GM18907 (cell line): ENCODE results near the gene TBPL1.

Source experiments
- ATAC-seq: cut with Tn5 transposase; IDR thresholded peaks from one replicate; pipeline ENCODE4 v1.9.1; 2021; ENCODE audit warnings: mild to moderate bottlenecking, moderate library complexity; ENCODE audit not compliant: unreplicated experiment

The TBPL1 gene

DNA sequence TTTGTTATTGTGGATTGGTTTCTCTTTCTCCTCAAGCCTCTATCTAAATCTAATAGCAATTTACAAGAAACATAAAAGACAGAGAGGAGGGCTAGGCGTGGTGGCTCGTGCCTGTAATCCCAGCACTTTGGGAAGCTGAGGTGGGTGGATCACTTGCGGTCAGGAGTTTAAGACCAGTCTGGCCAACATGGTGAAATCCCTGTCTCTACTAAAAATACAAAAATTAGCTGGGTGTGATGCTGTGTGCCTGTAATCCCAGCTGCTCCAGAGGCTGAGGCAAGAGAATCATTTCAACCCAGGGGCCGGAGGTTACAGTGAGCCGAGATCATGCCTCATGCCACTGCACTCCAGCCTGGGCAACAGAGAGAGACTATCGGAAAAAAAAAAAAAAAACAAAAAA is 52.8 kb downstream of the TBPL1 start:
- ATAC-seq = no peak

DNA sequence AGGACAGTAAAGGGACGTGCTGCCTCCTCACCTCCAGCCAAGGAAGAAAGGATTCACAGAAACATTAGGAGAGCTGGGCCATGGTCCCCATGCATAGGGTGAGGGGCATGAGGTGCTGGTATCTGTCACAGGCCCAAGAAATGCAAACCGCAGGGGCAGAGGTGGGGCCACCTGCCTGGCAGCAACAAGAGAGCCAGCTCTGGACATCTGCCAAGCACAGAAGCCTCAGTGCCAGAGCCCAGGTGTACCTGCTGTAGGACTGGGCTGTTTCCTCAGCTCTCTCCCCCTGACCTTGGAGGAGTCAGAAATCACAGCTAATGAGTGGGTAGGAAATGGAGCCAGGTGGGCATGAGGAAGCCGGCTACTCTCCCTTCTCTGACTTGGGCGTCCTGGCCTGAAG is 54.1 kb downstream of the TBPL1 start:
- no peak for ATAC-seq

DNA sequence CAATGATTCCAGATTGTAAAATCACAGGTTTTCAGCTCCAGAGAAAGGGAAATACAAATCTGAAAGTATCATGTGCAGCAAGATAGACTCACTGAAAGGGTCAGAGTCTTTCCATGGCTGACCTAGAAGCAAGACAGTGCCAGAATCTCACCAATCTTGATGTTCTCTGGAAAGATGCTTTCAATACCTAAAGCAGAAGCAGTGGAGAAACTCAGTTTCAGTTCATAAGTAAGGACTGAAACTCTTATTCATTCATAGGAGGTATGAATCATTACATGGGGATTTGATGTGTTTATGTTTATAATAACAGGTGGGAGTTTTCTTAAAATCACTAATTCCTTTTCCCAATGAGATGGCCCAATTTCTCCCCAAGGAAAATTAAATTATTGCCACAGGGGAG is 56.9 kb downstream of the TBPL1 start:
- no peak for ATAC-seq

DNA sequence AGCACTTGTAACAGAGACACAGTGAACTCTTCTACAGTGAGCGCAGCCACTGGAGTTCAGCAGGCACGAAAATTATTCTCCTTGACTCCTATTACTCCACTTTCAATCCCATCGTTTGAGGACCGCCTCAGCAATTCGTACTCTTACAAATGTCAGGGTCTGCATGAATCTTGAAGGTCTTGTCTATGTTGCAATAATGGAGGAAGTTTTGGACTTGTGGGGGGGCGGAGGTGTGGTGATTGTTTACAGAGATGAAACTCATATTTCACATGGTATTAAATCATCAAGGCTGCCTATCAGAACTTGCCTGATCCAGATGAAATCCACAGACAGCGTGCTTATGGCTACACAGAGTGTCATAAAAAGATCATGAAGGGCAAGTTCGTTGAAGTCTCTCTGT is 57.4 kb downstream of the TBPL1 start:
- ATAC-seq = no peak

DNA sequence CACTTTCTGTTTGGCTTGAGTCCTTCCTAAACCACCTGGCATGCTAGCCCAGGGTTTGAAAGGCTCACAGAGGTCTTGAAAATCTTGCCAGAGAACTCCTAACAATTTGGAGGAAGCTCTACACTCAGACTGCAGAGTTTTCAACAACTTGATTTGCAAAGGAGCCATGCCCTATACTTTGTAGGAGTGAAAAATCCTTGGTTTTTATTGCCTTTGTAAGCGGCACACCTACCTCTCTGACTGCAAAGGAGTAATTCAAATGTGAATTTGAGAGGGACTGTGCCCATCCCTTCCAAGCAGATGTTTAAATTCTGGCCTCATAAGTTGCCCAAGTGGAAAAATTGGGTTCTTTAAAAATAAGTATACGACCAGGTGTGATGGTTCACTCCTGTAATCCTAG is 58.0 kb downstream of the TBPL1 start:
- ATAC-seq = no peak

DNA sequence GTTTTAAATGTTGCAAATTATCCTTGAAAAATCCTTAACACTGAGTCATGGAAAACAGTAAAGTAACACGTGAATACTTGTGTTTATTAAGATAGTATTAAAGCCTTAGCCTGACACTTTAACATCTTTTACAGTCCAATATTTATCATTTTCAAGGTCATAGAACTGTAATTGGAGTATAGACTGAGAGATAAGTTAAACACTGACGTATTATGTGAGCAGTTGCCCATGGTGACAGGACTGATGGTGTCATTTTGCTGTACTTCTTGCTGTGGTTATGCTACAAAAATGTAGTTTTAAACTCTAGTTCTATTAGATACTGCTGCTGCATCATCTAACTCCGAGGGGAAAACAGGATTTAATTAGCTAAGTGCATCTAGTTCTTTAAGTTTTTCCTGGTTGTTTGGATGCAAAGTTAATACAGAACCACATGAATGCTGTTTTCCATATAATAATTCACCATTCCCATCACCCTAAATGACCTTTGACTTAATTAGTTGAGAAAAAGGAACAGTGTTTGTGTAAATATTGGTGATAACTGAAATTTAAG is 61.6 kb downstream of the TBPL1 start:
- ATAC-seq = no peak

DNA sequence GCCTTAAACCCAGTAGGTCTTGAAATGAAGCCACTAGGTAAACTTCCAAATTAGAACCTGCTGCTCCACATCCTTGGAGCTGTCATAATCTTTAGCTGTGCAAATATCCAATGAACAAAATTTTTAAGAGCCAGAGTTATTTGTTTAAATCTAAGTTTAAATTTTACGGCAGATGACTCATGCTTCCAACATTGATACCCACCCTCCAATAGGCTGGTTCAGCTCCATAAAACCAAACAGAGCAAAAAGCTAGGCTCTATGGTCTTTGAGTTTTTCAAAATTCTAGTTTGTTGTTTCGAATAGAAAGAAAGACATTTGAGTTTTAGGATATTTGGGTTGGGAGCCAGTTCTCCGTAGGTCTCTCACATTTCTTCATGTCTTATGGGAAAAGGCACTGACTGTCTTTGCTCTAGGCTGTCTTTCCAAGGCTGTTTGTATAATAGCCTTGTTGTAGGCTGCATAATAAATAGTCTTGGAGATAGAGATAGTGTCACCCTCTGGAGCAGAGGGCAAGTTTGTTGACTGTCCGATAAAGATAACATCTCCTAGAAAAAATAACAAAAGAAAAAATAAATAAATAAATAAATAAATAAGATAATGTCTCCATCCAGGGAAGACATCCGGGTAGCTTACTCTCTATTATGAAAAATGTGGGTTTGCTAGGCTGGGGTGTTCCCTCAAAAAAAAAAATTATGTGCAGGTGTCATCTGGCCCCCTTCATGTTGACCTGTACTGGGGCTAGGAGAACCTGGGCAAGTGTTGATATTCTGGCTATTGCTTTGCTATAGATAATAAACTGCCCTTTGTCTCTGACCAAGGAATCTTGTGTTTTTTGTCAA is 62.9 kb downstream of the TBPL1 start:
- ATAC-seq = no peak

DNA sequence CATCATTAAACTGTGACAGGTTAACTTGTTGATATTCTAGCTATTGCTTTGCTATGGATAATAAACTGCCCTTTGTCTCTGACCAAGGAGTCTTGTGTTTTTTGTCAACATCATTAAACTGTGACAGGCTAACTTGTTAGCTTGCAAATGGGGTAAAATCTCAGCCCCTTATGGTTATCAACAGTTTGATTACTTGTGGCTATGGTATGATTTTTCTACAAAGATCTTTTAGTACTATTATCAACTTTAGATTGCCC is 63.5 kb downstream of the TBPL1 start:
- ATAC-seq = no peak

DNA sequence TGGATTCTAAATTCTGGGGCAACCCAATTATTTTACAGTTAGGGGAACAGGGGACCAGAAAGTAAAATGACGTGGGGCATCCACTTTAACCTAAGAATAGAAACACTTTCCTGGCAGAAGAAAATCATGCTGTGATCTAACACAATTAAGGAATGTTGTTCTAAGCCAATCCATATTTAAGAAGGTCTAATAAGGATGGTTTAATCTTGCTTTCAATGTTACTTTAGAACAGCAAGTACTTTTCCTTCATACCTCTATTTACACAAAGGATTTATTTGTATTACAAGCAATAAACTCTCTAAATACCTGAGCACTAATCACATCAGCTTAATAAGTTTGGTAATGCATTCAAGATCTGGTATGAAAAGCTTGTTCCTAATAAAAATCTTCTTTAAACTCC is 67.0 kb downstream of the TBPL1 start:
- ATAC-seq = no peak

DNA sequence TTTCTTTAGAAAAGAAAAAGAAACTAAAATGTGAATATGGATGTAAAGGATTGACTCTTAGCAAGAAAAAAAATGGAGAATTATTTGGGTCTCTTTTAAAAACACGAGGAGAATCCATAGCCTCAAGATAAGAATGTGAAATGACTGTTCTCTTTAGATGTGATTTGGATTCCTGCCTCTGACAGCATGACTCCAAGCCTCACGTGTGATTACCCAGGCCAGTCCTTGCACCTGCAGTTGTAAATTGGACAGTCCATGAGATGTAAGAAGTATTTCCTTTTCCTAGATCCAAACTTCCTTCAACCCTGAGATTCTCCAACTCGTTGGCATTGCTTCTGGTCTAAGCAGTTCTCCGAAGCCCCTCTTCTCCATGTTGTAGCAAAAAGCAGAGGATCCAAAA is 67.5 kb downstream of the TBPL1 start:
- ATAC-seq = no peak

DNA sequence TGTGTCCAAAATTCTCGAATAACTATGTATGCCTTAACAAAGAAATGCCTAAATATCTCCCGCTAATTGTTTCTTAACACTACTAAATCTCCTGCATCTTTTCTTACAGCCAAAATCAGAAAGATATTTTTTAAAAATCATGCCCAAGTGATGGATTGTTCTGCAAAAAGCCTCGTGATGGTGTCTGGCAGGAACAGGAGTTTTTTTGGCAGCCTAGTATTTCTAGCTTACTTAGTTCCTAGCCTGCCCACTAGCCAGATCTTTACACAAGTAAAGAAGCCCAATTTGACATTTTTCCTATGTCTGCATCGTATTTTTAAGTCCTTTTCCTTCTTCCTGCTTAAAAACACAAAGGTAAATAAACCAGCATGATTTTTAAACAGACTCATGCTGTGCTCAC is 67.9 kb downstream of the TBPL1 start:
- no peak for ATAC-seq

DNA sequence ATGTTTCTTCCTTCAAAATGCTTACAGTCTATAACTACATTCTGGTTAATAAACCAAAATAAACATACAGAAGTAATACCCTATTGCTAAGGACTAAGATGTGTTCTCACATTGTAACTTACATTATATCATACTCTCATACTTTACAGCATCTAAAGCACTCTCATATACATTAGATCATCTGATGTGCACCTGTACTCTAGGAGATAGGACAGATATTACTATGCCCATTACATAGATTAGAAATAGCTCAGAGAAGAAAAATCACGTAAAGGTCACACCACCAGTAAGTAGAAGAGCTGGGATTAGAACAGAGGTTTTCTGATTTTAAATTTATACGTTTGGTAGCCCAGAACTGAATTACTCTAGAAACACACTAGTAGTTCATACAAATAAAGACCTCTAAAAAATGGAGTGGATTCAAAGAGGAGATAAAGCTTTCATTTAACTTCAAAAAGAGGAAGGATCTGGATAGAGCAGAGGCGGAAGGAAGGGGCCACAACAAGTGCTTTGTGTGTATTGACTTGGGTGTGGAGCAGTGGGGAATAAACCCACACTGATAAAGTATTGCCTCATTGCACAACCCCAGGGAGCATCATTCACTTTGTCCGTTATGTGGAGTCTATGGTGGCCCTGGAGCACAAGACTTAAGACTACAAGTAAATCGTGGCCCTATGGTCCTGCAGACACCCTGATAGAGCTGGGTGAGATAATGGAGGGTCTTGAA is 68.5 kb downstream of the TBPL1 start:
- no peak for ATAC-seq

DNA sequence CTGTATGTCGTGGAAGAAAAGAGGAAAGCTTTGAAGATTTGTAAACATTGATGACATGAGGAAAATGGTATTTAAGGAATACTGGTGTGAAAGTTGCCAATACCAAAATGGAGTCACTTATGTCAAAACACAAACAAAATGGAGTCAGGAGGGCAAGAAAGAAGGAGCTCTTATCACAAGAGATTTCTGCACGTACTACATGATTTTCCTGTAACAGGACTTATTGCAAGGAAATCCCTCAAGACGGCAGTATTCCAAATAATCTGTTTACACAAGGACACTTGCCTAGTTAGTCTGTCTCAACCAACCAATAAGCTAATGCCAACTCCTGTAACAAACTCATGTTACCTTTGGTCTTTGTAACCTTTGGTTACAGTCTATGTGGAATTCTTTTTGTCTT is 69.6 kb downstream of the TBPL1 start:
- no peak for ATAC-seq

DNA sequence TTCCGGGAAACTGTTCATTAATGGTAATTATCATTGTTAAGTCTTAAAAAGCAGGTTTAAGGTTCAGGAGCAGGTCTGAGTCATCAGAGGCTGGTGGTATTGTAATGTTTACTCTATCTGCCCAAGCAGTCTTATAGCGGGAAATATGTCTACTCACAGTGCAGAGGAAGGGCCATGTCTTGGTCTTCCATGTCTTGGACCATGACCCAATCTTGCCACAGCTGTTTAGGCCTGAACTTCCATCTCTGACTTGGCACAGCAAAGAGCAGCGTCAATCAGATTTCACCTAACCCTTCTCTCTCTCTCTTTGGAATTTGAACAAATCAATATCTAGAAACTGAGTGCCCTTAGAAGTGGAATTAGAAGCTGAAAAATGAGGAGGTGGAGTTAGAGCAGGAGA is 73.6 kb downstream of the TBPL1 start:
- ATAC-seq = no peak

DNA sequence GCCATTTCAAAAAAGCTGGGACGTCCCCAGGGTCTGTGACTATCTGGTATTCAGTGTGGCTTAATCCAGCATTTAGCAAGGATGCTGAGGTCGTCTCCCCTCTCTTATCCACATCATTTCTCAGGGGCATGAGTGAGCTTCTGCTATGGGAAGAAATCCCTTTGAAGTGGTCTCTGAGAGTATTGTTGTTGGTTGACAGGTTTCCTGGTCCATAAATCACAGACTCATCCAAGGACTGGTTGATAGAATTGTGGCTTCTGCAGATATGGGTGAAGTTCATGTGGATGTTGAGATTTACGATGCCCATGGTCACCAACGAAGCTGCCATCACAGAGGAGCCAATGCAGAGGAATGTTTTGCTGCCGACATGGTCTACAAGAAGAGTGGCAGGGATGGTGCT is 75.4 kb downstream of the TBPL1 start:
- ATAC-seq = no peak

DNA sequence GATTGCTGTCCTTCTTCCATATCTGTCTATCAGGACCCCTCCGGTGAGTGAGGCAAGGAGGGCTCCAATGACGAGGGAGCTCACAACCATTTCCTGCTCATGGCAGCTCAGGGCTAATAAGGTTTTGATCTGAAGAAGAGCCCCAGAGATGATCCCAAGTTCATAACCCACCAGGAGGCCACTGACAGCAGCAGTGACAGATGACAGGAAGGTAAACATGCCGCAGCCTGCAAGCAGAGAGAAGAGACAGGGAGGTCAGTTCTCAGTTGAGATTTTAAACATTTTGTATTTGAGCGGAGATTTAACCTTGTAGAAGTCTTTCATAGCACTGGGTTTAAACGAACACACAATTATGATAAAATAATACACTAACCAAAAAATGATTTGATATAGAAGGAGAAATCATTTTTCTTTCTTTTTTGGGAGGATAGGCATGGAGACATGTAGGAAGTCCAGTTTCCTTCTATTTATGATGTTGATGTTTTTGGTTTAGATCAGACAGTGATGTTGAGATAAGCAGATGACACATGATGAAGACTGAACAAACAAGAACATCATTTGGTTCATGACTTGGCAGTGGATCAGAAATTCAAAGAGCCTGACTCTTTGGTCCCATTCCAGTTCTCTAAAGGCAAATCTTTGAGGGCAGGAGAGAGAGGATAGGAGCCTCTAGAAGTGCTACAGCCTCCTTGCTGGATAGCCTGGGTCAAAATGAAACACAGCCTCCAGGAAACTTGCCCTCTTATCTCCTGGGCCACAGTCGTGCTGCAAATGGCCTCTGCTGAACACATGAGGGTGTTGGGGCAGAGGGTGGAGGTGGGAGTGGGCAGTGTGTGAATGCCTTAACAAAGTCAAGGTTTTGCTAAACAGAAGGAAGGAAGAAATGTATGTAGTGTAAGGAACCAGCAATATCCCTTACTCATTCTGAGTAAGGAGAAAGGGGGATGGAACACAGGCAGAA is 76.8 kb downstream of the TBPL1 start:
- no peak for ATAC-seq

DNA sequence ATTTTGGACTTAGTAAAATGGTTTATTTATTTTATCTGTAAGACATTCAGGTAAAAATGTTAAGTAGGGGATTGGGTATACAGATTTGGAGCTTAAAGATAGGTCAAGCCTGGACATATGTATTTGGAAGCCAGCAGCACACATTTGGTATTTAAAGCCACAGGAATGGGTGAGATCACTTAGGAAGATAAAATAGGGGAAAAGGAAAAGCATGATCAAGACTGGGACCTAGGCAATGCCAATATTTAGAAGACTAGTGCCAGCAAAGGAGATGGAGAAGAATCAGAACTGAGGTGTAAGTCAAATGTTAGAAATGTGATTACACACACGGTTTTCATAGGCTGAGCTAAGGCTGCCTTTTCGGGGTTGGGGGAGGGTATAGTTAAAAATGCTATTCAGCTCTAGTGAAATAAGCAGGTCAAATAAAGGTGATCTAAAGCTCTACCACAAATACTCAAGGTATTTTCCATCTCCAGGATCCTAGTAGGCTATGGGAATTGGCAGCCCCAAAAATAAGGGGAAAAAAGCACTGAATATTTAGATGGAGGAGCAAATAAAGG is 78.8 kb downstream of the TBPL1 start:
- no peak for ATAC-seq

DNA sequence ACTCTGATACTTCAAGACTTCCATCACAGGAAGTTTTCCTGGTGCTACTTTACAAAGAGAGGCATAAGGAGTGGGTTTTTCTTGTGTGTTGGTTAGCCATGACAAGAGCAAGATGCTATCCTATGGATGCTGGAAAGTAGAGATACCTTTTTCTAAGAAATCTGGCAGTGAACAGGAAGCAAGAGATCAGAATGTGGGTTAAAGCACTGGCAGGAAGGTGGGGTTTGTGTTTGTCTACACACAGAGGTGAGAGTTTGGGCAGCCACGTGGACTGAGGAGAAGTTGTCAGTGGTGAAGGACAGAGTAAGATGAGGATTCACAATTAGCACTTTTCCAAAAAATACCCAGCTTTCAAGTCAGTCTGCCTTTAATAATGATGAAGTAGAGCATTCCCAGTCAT is 81.5 kb downstream of the TBPL1 start:
- ATAC-seq = no peak

DNA sequence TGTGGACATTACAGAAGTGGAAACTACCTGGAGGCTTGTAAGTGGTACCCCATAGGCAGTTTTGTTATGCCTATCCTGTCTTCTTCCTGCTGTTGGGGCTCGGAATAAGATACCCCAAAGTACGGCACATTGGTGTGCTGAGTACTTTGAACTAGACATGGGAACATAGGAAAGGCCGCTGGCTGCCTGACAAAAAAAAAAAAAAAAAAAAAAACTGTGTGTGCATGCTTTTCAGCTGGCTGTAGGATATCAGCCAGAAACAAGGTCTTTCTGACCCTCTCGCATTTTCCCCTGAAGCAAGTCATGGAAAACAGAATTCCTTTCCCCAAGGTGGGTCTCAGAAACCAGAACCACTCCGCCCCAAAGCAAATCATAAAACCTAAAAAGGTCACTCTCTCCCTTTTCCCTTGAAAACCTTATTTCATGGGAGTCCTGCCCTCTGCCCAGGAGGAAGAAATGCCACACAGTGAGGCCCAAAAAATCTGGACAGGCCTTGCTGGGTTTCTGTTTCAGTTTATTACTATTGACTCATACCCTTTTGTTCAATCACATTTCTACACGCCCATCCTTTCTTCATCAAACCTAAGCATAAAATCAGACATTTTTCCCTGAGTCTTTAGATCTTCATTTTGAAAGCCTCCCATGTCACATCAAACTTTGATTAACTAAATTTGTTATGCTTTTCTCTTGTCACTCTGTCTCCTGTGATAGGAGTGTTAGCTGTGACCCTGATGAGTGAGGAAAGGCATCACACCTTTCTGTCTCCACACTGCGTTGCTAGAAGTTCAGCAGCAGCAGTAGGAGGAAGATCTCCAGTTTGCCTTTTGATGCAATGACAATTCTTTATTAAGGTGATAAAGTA is 82.2 kb downstream of the TBPL1 start:
- ATAC-seq = peak; percentile 7

DNA sequence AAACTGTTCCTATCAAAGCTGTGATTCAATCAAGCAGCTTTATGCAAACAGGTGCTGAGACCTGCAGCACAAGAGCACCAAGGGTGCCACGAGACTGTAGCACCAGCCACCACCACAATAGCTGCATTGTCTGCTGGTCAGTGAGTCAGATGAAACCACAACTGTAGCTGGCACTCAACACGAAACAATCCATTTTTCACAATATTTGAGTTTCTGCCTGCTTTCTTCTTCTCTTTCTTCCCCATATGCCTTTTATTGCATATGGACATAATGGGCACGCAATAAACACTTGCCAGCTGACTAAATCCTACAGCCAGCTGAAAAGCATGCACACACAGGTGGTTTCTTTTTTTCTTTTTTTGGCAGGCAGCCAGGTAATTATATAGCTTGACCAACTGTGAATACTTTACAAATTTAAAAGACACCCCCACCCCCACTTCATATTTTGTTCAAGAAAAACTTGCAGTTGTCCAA is 82.8 kb downstream of the TBPL1 start:
- peak; percentile 81 for ATAC-seq
